B cell (primary cell): ENCODE measurements around the gene KCNT2. TPM values are rescaled to one million over a fixed set of nuclear protein-coding genes. Genes with fewer than 3 reads are reported as not detected.

ENCODE experiments used
- ATAC-seq: fragments of 200-7000 bp; cut with Tn5 transposase; one replicate; pipeline ENCODE4 v1.10.0; 2021; ENCODE audit warnings: low read depth, mild to moderate bottlenecking, moderate number of reproducible peaks, moderate library complexity
- CTCF ChIA-PET: fragments of 350-600 bp; sonication (Branson Sonifier 250); formaldehyde crosslinking; loops from one replicate; lab custom pipeline; 2021; ENCODE audit warnings: antibody characterized with exemption, inconsistent platforms; lab: Charles Lee
- POLR2A ChIA-PET: fragments of 350-600 bp; sonication (Branson Sonifier 250); formaldehyde crosslinking; loops from one replicate; lab custom pipeline; 2021; ENCODE audit warnings: antibody characterized with exemption; lab: Charles Lee
- DNase-seq: peaks from one replicate; pipeline ENCODE4 v3.0.0; 2013
- H2AFZ ChIP-seq: 2 replicates; pipeline ENCODE4 v1.6.1; 2012; ENCODE audit warnings: mild to moderate bottlenecking, low read depth, low read length; ENCODE audit not compliant: insufficient read depth, poor library complexity, severe bottlenecking
- H3K27ac ChIP-seq, 2 donors: 1 replicate in 1 of 2; 2 replicates in 1 of 2; pipeline ENCODE4 v1.5.1; 2012 to 2013; ENCODE audit warnings: low read length in 2 of 2, mild to moderate bottlenecking in 2 of 2, moderate library complexity in 1 of 2
- H3K27me3 ChIP-seq, 4 experiments: fragments of 200-600 bp in 1 of 4; sonication (generic) in 1 of 4; replicated peaks in 1 of 4; 1 replicate in 2 of 4; 2 replicates in 2 of 4; pipeline versions ENCODE4 v1.6.1 to v1.7.0; 2013 to 2016; ENCODE audit warnings: low read length in 3 of 4, mild to moderate bottlenecking in 2 of 4, mixed read lengths in 1 of 4, moderate library complexity in 1 of 4; ENCODE audit not compliant: insufficient read depth in 4 of 4, control insufficient read depth in 3 of 4; ENCODE audit errors: control extremely low read depth in 1 of 4
- H3K36me3 ChIP-seq, 2 experiments: replicated peaks in 1 of 2; 1 replicate in 1 of 2; 2 replicates in 1 of 2; pipeline versions ENCODE4 v1.6.1 to v1.7.1; 2013; ENCODE audit warnings: low read length in 1 of 2; ENCODE audit not compliant: insufficient read depth in 2 of 2, control insufficient read depth in 1 of 2; ENCODE audit errors: control extremely low read depth in 1 of 2, extremely low read depth in 1 of 2
- H3K4me1 ChIP-seq, 2 donors: fragments of 200-600 bp in 1 of 2; sonication (generic) in 1 of 2; 1 replicate in 1 of 2; 2 replicates in 1 of 2; pipeline versions ENCODE4 v1.5.1 to v1.6.1; 2013 to 2017; ENCODE audit warnings: low read length in 2 of 2; ENCODE audit not compliant: control insufficient read depth in 2 of 2, insufficient read depth in 2 of 2
- H3K4me2 ChIP-seq: replicated peaks from 2 replicates; pipeline ENCODE3; 2012; ENCODE audit warnings: mild to moderate bottlenecking, low read depth, low read length; ENCODE audit not compliant: poor library complexity, severe bottlenecking
- H3K4me3 ChIP-seq, 5 experiments: fragments of 200-600 bp in 1 of 5; sonication (generic) in 1 of 5; 1 replicate in 3 of 5; 2 replicates in 2 of 5; pipeline versions ENCODE4 v1.5.1 to v1.7.0; 2011 to 2016; ENCODE audit warnings: low read length in 4 of 5, mild to moderate bottlenecking in 4 of 5, low read depth in 2 of 5, control low read depth in 1 of 5, moderate library complexity in 1 of 5; ENCODE audit not compliant: insufficient read depth in 1 of 5; ENCODE audit errors: control extremely low read depth in 1 of 5, extremely low read depth in 1 of 5
- H3K79me2 ChIP-seq: fragments of 200-600 bp; sonication (generic); one replicate; pipeline ENCODE4 v1.6.0; 2016; ENCODE audit warnings: low read length; ENCODE audit not compliant: control insufficient read depth, insufficient read depth
- H3K9ac ChIP-seq: fragments of 200-600 bp; sonication (generic); 2 replicates; pipeline ENCODE4 v1.6.1; 2017; ENCODE audit warnings: mild to moderate bottlenecking, low read length, moderate library complexity
- H3K9me3 ChIP-seq, 3 donors: one replicate each; pipeline versions ENCODE4 v1.6.1 to v1.7.1; 2013; ENCODE audit warnings: low read length in 2 of 3; ENCODE audit not compliant: control insufficient read depth in 2 of 3, insufficient read depth in 1 of 3; ENCODE audit errors: control extremely low read depth in 1 of 3
- H4K20me1 ChIP-seq: 2 replicates; pipeline ENCODE4 v1.6.0; 2012; ENCODE audit warnings: mild to moderate bottlenecking, low read length; ENCODE audit not compliant: insufficient read depth, control insufficient read depth, poor library complexity, severe bottlenecking
- H3K27ac Mint-ChIP-seq: one replicate; pipeline ENCODE4 v1.8.0; 2021; ENCODE audit warnings: mixed read lengths
- H3K27me3 Mint-ChIP-seq: one replicate; pipeline ENCODE4 v1.8.0; 2021; ENCODE audit warnings: mixed read lengths
- H3K4me1 Mint-ChIP-seq: one replicate; pipeline ENCODE4 v1.8.0; 2021; ENCODE audit warnings: mixed read lengths
- H3K4me3 Mint-ChIP-seq: one replicate; pipeline ENCODE4 v1.8.0; 2021; ENCODE audit warnings: mixed read lengths
- H3K9me3 Mint-ChIP-seq: one replicate; pipeline ENCODE4 v1.8.0; 2022; ENCODE audit warnings: mixed read lengths; ENCODE audit not compliant: insufficient read depth
- CTCF ChIP-seq: fragments of 200-600 bp; IDR thresholded peaks from one replicate; pipeline ENCODE4 v1.8.0; 2022; ENCODE audit warnings: antibody characterized with exemption, mild to moderate bottlenecking
- EZH2 ChIP-seq: IDR thresholded peaks from 2 replicates; pipeline ENCODE4 v1.6.1; 2012; ENCODE audit warnings: borderline replicate concordance, low read depth, mild to moderate bottlenecking, moderate library complexity, low read length; ENCODE audit not compliant: insufficient read depth, poor library complexity, severe bottlenecking
- WGBS: methylation state at CpG from one replicate; pipeline ENCODE4 v1.1.5; 2013; ENCODE audit warnings: missing lambda C conversion rate; ENCODE audit not compliant: insufficient coverage; 5-methylcytosine and 5-hydroxymethylcytosine counted together
- intact Hi-C: fragments of 100-400 bp; cut with micrococcal nuclease; formaldehyde crosslinking; loops from one replicate; pipeline ENCODE4 v1.10.0; 2022
- polyA plus RNA-seq: library from polyadenylated mRNA; depleted of rRNA; stranded (reverse); fragments of >200 nt; gene quantifications from 2 replicates; pipeline ENCODE4 v1.2.3, GENCODE V29; 2012
- total RNA-seq, 2 donors: library from RNA; stranded (reverse); fragments of 120-200 nt in 1 of 2; gene quantifications; 1 replicate in 1 of 2; 2 replicates in 1 of 2; pipeline versions ENCODE4 v1.2.3 to v1.2.4, GENCODE V29; 2013 to 2022

Gene KCNT2
- total and polyA plus RNA-seq, 2 donors (not counting 1 experiment from before 2014, with no cell fraction given) = not detected

- no peak for DNase-seq
- Mint-ChIP-seq H3K27ac (no peak within 1 kb of the TSS), H3K4me1 (no peaks in the 10 kb centered on the region), H3K4me3 (no peak within 1 kb of the TSS), H3K27me3 (no peaks in the 10 kb centered on the region), H3K9me3 (no peaks in the 10 kb centered on the region)
- H3K4me2 ChIP-seq = no peak within 1 kb of the TSS
- intact Hi-C loops = no loop called here
- H3K79me2 ChIP-seq = no peaks in the 10 kb centered on the region
- H3K27me3 ChIP-seq = no peaks in the 10 kb centered on the region
- TF ChIP-seq CTCF = no peak
- no peak for TF ChIP-seq EZH2
- H4K20me1 ChIP-seq = no peaks in the 10 kb centered on the region
- POLR2A ChIA-PET = no interaction called here
- H3K9me3 ChIP-seq = no peaks in the 10 kb centered on the region
- H2AFZ ChIP-seq = no peak within 1 kb of the TSS
- CTCF ChIA-PET = no interaction called here
- H3K4me1 ChIP-seq = no peaks in the 10 kb centered on the region
- H3K36me3 ChIP-seq = no peaks in the 10 kb centered on the region
- H3K4me3 ChIP-seq = no peak within 1 kb of the TSS
- no peak within 1 kb of the TSS for H3K27ac ChIP-seq
- WGBS = no CpG with 5 or more reads among the region's 5 CpGs
- ATAC-seq = no peak
- no peak within 1 kb of the TSS for H3K9ac ChIP-seq
Measured at GRCh38 chr1:196651637-196652215, 43.5 kb upstream of the KCNT2 start, which contains the start of gene CFH. Gene CFH, plus strand, starts transcription at chr1:196652043. Its CDS starts 75 bp downstream, at chr1:196652118.

GRCh38 chr1:196651079-196651478 is 42.8 kb upstream of the KCNT2 start:
- Histone ChIP-seq H3K4me2 (no peak overlapping the region), H2AFZ (no peak overlapping the region), H3K27ac (no peak overlapping the region), H3K36me3 (no peaks in the 10 kb centered on the region), H3K27me3 (no peaks in the 10 kb centered on the region), H3K4me1 (no peaks in the 10 kb centered on the region), H3K9me3 (no peaks in the 10 kb centered on the region), H3K9ac (no peak overlapping the region), H3K79me2 (no peaks in the 10 kb centered on the region), H4K20me1 (no peaks in the 10 kb centered on the region), H3K4me3 (no peak overlapping the region)
- ATAC-seq = no peak
- TF ChIP-seq EZH2 (no peak), CTCF (no peak)
- POLR2A ChIA-PET = no interaction called here
- CTCF ChIA-PET = interaction anchor here (0.9 kb wide), 1 partner anchor 10 kb away, joined by 3 read pairs; no protein-coding TSS in a partner anchor
- Mint-ChIP-seq H3K4me1 (no peaks in the 10 kb centered on the region), H3K4me3 (no peak overlapping the region), H3K27me3 (no peaks in the 10 kb centered on the region), H3K9me3 (no peaks in the 10 kb centered on the region), H3K27ac (no peak overlapping the region)
- intact Hi-C loops = no loop called here
- no peak for DNase-seq
- no CpG with 5 or more reads among the region's 3 CpGs for WGBS
